Measurements from ENCODE around the gene HYAL3.
A peak's percentile ranks its signal among the peaks of the same experiment; 100 is the strongest.
"Not testable (repeated sequence)": the region's sequence is repeated elsewhere in the genome, so short reads cannot be mapped to it uniquely, and the experiment has no call there.

Gene HYAL3

DNA sequence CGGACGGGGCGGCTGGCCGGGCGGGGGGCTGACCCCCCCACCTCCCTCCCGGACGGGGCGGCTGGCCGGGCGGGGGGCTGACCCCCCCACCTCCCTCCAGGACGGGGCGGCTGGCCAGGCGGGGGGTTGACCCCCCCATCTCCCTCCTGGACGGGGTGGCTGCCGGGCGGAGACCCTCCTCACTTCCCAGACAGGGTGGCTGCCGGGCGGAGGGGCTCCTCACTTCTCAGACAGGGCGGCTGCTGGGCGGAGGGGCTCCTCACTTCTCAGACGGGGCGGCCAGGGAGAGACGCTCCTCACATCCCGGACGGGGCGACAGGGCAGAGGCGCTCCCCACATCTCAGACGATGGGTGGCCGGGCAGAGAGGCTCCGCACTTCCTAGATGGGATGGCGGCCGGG lies 12.8 kb upstream of the HYAL3 start:
- not testable (repeated sequence) for DNase-seq

DNA sequence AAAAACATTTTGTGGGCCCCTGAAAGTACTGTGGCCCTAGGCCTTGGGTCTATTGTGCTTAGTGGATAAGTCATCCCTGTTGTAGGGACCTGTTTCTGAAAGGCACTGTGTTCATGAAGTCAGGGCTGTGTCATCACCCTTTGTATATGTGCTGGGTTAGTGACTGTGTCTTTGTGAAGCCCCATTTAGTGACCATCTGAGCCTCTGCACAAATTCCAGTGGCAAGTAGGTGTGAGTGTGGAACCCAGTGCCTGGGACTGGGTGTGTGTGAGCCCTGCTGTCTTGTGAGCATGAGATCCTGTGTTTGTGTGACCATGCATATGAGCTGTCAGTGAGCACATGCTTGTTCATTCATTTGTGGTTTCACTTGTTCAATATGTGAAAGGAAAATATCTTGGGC lies 5.4 kb upstream of the HYAL3 start:
- DNase-seq: no peak

- no peak for DNase-seq
These were observed 4.0 kb upstream of the HYAL3 start, which contains the start of gene HYAL1 for GRCh38 chr3:50303013-50303815. Gene HYAL1 (minus strand): TSS chr3:50303574. CDS start chr3:50302956, 618 bp downstream.

DNA sequence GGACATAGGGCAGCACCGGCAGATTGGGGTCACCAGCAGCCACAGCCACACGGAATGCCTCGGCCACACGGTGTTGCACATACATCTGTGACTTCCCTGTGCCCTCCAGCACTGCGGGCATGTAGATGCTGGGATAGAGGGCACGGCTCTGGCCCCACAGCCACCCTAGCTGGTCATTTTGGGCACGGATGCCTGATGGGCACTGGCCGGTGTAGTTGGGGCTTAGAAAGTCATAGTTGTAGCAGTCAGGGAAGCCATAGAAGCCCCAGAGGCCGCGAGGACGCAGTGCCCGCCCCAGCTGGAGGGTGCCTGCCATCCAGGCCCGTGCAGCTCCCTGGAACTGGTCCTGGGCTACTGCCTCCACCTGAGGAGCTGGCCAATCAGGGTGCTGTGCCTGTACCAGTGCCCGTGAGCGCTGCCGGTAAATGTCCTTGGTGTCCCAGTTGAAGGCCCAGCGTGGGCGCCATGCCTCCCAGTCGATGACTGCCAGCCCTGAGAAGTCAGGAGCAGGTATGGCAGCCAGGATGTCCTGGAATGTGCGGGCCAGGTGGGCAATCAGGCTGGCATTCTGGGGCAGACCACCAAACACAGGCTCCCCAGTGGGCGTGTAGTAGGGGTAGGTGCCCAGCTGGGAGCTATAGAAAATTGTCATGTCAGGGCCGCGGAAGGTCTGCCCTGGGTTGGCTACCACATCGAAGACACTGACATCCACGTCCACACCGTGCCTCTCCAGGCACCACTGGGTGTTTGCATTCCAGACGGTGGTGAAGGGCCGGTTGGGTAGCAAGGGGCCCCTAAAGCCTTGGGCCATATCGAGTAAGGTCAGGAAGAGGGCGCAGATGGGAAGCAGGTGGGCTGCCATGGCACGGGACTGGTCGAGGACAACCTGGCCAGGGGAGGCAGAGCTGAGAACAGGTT lies 3.1 kb upstream of the HYAL3 start:
- no peak for DNase-seq

DNA sequence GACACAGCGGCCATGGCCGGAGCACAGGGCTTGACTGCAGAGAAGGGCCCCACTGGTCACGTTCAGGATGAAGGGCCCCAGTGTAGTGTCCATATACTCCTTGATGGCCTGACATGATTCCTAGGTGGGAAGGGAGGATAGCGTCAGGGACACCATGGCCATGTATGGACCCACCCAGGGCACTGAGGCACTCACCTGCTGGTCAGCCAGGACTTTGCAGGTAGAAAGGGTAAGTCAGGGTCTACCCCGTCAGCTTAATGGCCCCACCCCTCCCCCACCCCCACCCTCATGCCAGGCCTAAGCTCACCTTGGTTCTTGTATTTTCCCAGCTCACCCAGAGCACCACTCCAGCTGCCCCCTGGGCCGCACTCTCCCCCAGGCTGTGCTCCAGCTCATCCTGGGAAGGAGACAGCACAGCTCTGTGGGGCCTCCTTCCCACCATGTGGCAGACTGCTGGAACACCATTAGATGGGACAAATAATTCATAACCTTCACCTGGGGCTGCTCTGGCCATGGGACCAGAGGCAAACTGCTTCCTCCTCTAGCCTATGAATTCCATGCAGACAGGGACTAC lies 1.6 kb upstream of the HYAL3 start:
- DNase-seq: no peak

DNA sequence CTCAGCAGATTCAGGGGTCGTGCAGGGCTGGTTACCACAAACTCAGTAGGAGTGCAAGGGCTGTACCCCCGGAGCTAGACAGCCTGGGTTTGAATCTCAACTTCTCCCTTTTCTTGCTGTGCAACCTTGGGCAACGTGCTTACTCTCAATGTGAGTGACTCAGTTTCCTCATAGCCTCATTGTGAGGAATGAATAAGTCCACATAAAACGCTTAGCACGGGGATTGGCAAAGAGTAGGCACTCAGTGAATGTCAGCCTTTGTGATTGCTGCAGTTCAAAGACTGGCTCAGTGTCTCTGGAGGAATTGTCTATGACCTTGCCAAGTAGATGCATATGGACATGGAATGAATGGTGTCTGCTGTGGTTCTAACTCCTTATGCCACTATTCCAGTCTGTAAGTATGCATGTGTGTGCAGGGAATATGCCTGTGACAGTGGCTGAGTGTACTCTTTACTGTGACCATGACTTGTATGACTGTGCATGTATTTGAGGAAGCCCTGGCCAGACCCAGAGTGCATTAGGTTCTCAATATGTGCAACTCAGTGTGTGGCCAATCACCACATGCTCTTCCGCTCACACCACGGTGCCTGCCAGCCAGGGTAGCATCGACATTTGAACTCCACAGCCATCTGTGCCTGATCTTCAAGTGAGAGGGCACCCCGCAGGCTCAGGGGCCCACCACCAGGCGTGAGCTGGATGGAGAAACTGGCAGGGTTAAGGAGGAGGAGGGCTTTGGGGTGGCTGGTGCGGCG lies 900 bp upstream of the HYAL3 start:
- peak; percentile 60 for DNase-seq

DNA sequence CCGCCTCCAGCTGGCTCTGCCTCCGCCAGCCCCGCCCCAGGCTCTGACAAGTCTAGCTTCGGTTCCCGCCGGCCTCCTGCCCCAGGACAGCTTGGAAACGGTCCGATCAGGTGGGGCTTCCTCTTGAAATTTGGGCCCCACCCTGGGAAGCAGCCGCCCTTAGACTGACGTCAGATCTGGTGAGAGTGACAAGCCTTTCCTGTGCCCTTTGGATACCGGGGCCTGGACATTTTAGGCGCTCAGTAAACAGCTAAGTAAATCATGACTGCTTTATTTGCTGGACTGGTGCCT lies 378 bp upstream of the HYAL3 start:
- DNase-seq: no peak

DNA sequence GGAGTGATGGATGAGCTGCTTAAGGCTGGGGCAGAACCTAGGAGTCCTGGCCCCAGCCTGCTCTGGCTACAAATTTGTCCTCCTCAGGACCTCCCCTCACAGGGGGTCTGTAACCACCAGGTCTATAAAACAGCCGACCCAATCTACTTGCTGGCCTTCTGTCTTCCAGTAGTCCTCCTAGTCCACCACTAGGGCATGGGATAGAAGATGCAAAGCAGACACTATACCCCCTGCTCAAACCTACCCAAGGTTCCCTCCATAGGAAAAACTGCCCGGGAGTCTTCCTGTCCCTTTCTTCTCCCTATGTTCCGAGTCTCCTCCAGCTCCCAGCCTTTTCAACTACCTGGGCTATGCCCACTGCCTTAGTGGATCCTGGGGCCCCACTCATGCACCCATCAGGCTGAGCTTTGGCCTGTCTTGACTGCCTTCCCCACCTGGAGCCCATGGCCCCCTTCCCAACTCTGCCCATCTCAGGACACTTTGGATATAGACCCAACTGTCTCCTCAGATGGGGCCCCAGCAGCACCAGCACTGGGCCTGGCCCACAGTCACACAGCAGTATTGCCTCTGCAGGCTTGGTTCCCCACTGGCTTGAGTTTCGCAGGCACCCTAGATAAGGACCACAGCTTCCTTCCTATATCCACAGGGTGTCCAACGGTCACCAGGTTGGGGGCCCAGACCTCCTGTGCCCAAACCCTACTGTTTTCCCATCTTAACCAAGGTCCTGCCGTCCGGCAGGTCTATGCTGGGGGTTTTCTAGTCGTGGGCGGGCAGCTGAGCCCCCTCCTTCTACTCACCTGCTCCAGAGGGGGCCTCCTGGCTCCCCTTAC lies 1.1 kb downstream of the HYAL3 start:
- DNase-seq: no peak

- no peak for DNase-seq
These were observed 1.8 kb downstream of the HYAL3 start for GRCh38 chr3:50297384-50297775.

DNA sequence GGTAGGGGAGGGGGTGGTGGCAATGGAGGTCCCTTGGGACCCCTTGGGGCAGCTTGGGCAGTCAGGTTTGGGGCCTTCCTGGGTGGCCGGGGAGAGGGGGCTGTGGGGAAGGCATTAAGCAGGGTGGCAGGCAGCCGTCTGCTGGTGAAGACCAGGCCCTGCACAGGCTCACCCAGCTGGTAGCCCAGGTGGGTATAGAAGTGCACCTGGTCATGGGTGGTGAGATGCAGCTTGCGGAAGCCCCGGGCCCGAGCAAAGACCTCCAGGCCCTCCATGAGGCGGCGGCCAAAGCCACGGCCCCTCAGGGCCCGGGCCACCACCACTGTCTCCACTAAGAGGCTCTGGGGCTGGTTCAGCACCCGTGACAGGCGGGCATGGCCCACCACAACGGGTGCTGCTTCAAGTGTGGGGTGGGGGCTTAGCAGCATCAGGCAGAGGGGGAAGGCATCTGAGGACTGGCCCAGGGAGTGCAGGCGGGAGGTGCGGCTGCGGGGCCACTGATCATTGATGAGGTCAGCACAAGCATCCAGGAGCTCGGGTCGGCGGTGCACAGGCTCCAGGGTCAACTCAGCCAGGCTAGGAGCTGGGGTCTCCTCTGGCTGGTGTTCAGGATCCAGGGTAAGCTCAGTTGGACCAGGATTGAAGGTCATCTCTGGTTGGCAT lies 2.4 kb downstream of the HYAL3 start:
- DNase-seq: no peak

DNA sequence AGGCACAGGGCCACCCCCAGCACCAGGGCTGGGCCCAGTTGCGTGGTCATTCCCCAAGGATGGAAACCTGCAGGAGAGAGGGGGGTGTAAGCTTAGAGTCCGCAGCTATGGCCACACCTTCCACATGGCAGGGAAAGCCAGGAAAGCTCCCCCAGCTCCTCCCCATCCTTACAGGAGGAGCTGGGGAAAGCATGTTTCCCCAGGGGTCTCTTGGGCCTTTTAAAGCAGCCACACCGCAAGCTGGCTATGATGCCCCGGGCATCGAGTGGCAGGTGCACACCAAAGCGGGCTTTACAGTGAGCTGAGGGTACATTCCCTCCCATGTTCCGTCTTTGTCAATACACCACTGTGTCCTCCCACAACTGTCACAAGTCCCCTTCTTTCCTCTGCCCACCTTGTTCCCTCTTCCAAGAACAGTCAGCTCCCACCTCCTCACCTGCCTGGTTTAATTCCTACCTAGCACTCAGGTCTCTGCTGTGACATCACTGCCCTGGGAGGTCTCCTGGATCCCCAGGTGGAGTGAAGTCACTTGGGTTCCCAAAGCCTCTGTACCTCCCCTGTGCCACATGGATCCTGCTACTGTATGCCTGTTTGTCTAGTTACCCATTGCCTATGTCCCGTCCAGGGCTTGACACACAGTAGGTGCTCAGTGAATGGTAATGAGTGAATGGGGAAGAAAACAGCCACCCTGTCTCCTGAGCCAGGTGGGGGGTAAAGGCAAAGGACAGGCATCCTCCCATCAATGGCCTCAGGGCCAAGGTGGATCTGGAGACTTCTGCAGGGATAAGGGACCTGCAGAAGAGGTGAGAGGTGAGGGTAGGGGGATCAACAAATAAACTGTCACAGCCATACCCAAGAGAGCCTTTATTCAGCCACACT lies 3.4 kb downstream of the HYAL3 start:
- no peak for DNase-seq

GRCh38 chr3:50294492-50295403 lies 4.5 kb downstream of the HYAL3 start:
- no peak for DNase-seq

DNA sequence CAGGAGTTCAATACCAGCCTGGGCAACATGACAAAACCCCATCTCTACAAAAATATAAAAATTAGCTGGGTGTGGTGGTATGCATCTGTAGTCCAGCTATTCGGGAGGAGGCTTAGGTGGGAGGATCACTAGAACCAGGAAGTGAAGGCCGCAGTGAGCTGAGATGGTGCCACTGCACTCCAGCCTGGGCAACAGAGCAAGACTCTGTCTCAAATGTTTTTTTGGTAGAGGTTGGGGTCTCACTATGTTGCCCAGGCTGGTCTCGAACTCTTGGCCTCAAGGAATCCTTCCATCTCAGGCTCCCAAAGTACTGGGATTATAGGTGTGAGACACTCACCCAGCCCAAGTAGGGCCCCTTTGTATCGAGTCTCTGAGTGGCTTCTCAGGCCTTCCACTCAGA lies 5.1 kb downstream of the HYAL3 start:
- DNase-seq: no peak

DNA sequence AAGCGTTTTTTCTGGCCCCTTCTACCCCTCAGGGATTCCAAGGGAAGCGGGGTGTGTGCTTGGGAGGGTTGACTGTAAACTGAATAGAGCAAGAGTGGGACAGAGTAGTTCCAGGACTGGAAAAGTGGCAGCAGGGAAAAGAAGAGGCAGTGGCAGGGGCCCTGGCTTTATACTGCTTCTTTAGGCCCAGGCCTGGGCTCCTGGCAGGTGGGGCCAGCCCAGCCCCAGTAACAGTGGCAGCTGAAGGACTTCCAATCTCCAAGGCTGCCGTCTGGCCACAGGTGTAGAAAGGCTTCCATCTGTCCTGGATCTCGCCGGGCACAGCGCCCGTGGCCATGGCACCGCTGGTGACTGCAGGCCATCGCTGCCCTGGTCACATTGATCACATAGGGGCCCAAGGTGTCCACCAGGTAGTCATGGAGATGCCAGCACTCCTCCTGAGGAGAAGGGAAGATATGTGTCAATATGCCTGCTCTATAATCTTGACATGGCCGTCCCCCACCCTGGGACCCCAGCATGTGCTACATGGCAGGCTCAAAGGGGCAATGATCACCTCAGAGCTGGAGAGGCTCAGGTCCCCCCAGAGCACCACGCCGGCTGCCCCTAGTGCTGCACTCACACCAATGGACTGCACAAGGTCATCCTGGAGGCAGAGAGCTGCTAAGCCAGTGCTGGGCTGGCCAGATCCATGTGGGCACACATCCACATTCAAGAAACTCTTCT lies 6.0 kb downstream of the HYAL3 start:
- DNase-seq: no peak

- DNase-seq: peak; percentile 96
These were observed 6.8 kb downstream of the HYAL3 start, which contains the start of gene IFRD2 for GRCh38 chr3:50292159-50293078. Gene IFRD2 (minus strand): TSS chr3:50292429. CDS start chr3:50292274, 155 bp downstream.

DNA sequence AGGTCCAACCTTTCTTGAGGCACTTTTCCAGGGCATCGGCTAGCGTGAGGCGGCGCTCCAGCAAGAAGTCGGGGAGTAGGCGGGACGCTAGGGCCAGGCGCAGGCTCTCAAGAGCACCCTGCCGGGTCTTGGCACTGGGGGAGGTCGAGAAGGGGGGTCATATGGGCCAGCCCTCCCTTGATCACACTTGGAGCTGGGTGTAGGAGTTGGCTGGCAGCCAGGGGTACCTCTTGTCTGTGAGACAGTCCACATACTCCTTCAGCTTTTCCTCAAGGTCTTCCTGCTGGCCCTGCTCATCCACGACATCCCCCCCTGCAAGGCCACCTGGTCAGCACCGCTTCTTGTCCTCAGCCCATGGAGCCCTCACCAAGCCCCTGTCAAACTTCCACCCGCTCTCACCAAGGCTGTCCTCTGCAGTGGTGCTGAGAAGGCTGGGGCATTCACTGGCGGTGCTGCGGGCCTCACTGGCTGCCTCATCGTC lies 9.0 kb downstream of the HYAL3 start:
- DNase-seq: no peak

DNA sequence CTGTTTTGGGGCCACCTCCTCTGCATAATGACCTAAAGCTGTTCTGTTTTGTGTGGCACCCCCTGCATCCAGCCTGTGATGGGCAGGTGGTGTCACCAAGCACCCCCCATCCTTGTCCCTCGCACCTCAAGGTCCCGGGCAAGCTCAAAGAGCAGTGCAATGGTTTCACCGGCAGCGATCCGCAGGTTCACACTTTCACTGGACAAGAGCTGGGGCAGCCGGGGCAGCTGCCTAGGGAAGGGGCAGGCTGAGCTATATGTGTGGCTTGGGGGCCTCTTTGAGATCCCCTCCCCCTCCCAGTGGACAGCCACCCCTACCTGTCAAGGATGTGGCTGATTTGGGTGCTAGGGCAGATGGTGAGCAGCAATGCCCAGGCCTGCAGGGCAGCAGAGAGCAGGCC lies 10.1 kb downstream of the HYAL3 start:
- no peak for DNase-seq
